SU-DHL-6 (cell line): ENCODE results near the gene RHOXF1.
"Not testable (repeated sequence)": the region's sequence is repeated elsewhere in the genome, so short reads cannot be mapped to it uniquely, and the experiment has no call there.

Source experiments
- H2AFZ ChIP-seq: fragments of 200-600 bp; sonication (generic); 2 replicates; pipeline ENCODE4 v1.6.1; 2014; ENCODE audit warnings: low read depth, mild to moderate bottlenecking, moderate library complexity, mixed read lengths, antibody characterized with exemption, low read length; ENCODE audit not compliant: severe bottlenecking
- H3F3A ChIP-seq: fragments of 200-600 bp; shearing (Covaris generic); 2 replicates; pipeline ENCODE4 v1.6.0; 2016; ENCODE audit warnings: antibody characterized with exemption, mild to moderate bottlenecking; ENCODE audit not compliant: insufficient read depth
- H3K27ac ChIP-seq: fragments of 200-600 bp; sonication (generic); 2 replicates; pipeline ENCODE4 v1.5.1; 2016; ENCODE audit warnings: low read depth, mild to moderate bottlenecking, low read length, moderate library complexity, mixed read lengths
- H3K27me3 ChIP-seq: fragments of 200-600 bp; sonication (generic), shearing (Covaris generic); 2 replicates; pipeline ENCODE4 v1.6.0; 2014; ENCODE audit warnings: mild to moderate bottlenecking, low read length
- H3K36me3 ChIP-seq: fragments of 200-600 bp; sonication (generic); 2 replicates; pipeline ENCODE4 v1.6.1; 2014; ENCODE audit warnings: mild to moderate bottlenecking, low read length, mixed read lengths
- H3K4me2 ChIP-seq: fragments of 300-600, 200-600 bp; shearing (Covaris generic), sonication (generic); 2 replicates; pipeline ENCODE4 v1.6.0; 2014; ENCODE audit warnings: low read length, low read depth, mild to moderate bottlenecking; ENCODE audit not compliant: poor library complexity, severe bottlenecking
- H3K4me3 ChIP-seq: fragments of 200-600 bp; sonication (generic); 2 replicates; pipeline ENCODE4 v1.5.1; 2014; ENCODE audit warnings: antibody characterized with exemption, low read length, mild to moderate bottlenecking, mixed read lengths; ENCODE audit not compliant: insufficient read depth, poor library complexity, severe bottlenecking
- H3K79me2 ChIP-seq: fragments of 200-600 bp; sonication (generic); 2 replicates; pipeline ENCODE4 v1.6.1; 2014; ENCODE audit warnings: mild to moderate bottlenecking, low read length, moderate library complexity; ENCODE audit not compliant: insufficient read depth
- H3K9ac ChIP-seq: fragments of 200-600 bp; sonication (generic); 2 replicates; pipeline ENCODE4 v1.7.0; 2014; ENCODE audit warnings: mild to moderate bottlenecking, low read length
- H3K9me2 ChIP-seq: fragments of 200-600 bp; sonication (generic); replicated peaks from 2 replicates; pipeline ENCODE4 v1.6.1; 2014; ENCODE audit warnings: low read length; ENCODE audit not compliant: insufficient read depth
- H3K9me3 ChIP-seq: fragments of 200-600 bp; sonication (generic); 2 replicates; pipeline ENCODE4 v1.6.1; 2014; ENCODE audit warnings: low read length, mixed read lengths; ENCODE audit not compliant: insufficient read depth
- H4K20me1 ChIP-seq: fragments of 200-600 bp; sonication (generic); 2 replicates; pipeline ENCODE4 v1.6.1; 2014; ENCODE audit warnings: low read depth, mild to moderate bottlenecking, antibody characterized with exemption, low read length, moderate library complexity, mixed read lengths
- CTCF ChIP-seq: fragments of 200-600 bp; sonication (generic); IDR thresholded peaks from one replicate; pipeline ENCODE4 v1.5.1; 2017; ENCODE audit warnings: antibody characterized with exemption, mild to moderate bottlenecking, low read length, moderate library complexity; ENCODE audit not compliant: insufficient read depth, poor library complexity, severe bottlenecking
- EZH2phosphoT487 ChIP-seq: fragments of 200-600 bp; sonication (generic), shearing (Covaris generic); conservative IDR thresholded peaks from 2 replicates; pipeline ENCODE4 v1.6.1; 2018; ENCODE audit warnings: mild to moderate bottlenecking, antibody characterized with exemption, low read length, moderate library complexity, mixed read lengths

RHOXF1 gene

GRCh38 chrX:120115438-120115963, at the start of gene RHOXF1:
Gene RHOXF1, minus strand, starts transcription at chrX:120115913. Its CDS starts 51 bp downstream, at chrX:120115862.
- Histone ChIP-seq H3K36me3 (no peaks in the 10 kb centered on the region), H3K79me2 (no peaks in the 10 kb centered on the region), H3K27me3 (no peaks in the 10 kb centered on the region), H2AFZ (no peak within 1 kb of the TSS), H3F3A (no peaks in the 10 kb centered on the region), H3K9ac (no peak within 1 kb of the TSS), H3K4me2 (no peak within 1 kb of the TSS), H3K9me2 (no peaks in the 10 kb centered on the region), H3K9me3 (no peaks in the 10 kb centered on the region), H3K4me3 (no peak within 1 kb of the TSS), H3K27ac (no peak within 1 kb of the TSS), H4K20me1 (no peaks in the 10 kb centered on the region)
- TF ChIP-seq EZH2phosphoT487 (no peak), CTCF (no peak)

- not testable (repeated sequence) for H3K79me2 ChIP-seq, H3F3A ChIP-seq, H3K36me3 ChIP-seq, H3K9ac ChIP-seq, H2AFZ ChIP-seq, H3K27me3 ChIP-seq, H3K9me3 ChIP-seq, H4K20me1 ChIP-seq, H3K9me2 ChIP-seq, H3K27ac ChIP-seq, H3K4me3 ChIP-seq, H3K4me2 ChIP-seq
These were observed 43.4 kb upstream of the RHOXF1 start for GRCh38 chrX:120159086-120159485.

- H3K4me3 ChIP-seq, H3K36me3 ChIP-seq, H3K79me2 ChIP-seq, H3K27me3 ChIP-seq, H3K27ac ChIP-seq, H3K4me2 ChIP-seq, H2AFZ ChIP-seq, H3F3A ChIP-seq, H4K20me1 ChIP-seq, H3K9me3 ChIP-seq, H3K9ac ChIP-seq, H3K9me2 ChIP-seq: not testable (repeated sequence)
These were observed 42.6 kb upstream of the RHOXF1 start, which contains the start of gene RHOXF2 for GRCh38 chrX:120158313-120158712. Gene RHOXF2, plus strand, starts transcription at chrX:120158613. Its CDS starts 138 bp downstream, at chrX:120158751.

- not testable (repeated sequence) for H3K9me2 ChIP-seq, H4K20me1 ChIP-seq, H3F3A ChIP-seq, H3K9ac ChIP-seq, H3K27ac ChIP-seq, H2AFZ ChIP-seq, H3K4me3 ChIP-seq, H3K27me3 ChIP-seq, H3K36me3 ChIP-seq, H3K79me2 ChIP-seq, H3K4me2 ChIP-seq, H3K9me3 ChIP-seq
These were observed 34.5 kb upstream of the RHOXF1 start for GRCh38 chrX:120150109-120150744.

- Histone ChIP-seq H3K9me3 (0 out of 2 replicates have a peak, but pooled peaks cover 3% of the 10 kb centered on the region), H3K4me3 (no peak overlapping the region)
These were observed 31.8 kb upstream of the RHOXF1 start for GRCh38 chrX:120147537-120147936.

GRCh38 chrX:120146323-120146722, 30.6 kb upstream of the RHOXF1 start:
- H3K9me2 ChIP-seq, H3K27ac ChIP-seq, H3K9me3 ChIP-seq, H4K20me1 ChIP-seq, H3K36me3 ChIP-seq, H3K4me3 ChIP-seq, H2AFZ ChIP-seq, H3K9ac ChIP-seq, H3F3A ChIP-seq, H3K4me2 ChIP-seq, H3K79me2 ChIP-seq, H3K27me3 ChIP-seq: not testable (repeated sequence)

More at GRCh38 chrX:120147537-120147936, 31.8 kb upstream of the RHOXF1 start:
- H3K27ac ChIP-seq = no peak overlapping the region
- H3K27me3 ChIP-seq = no peaks in the 10 kb centered on the region
- H3K79me2 ChIP-seq = no peaks in the 10 kb centered on the region
- H3F3A ChIP-seq = no peaks in the 10 kb centered on the region
- no peak for TF ChIP-seq EZH2phosphoT487
- TF ChIP-seq CTCF = no peak
- no peaks in the 10 kb centered on the region for H3K36me3 ChIP-seq
- H2AFZ ChIP-seq = no peak overlapping the region
- no peaks in the 10 kb centered on the region for H4K20me1 ChIP-seq
- no peak overlapping the region for H3K9ac ChIP-seq
- no peak overlapping the region for H3K4me2 ChIP-seq
- no peaks in the 10 kb centered on the region for H3K9me2 ChIP-seq
